Measurements from ENCODE around the gene VSX1. TPM values are rescaled to one million over a fixed set of nuclear protein-coding genes. Genes with fewer than 3 reads are reported as not detected.

VSX1 gene
- not detected for total RNA-seq

- no peak for ATAC-seq
- WGBS, 2 donors (ENCODE audit: low coverage in 1 of 2) = 6% methylated on average over 3 of the region's 67 CpGs; no CpG with 5 or more reads in 1 of the 2 donors
- Histone ChIP-seq H3K36me3 (no peaks in the 10 kb centered on the region), H3K4me3 (no peak within 1 kb of the TSS), H3K27me3 (peaks cover 95% of the 10 kb centered on the region), H3K4me1 (peaks cover 0 to 53% (median 17%) of the 10 kb centered on the region in 3 donors), H3K27ac (no peak within 1 kb of the TSS), H3K9me3 (no peaks in the 10 kb centered on the region)
- no peak for TF ChIP-seq EP300 (IDR thresholded peaks at IDR 0.05)
- no peak for TF ChIP-seq POLR2AphosphoS5 (IDR thresholded peaks at IDR 0.05)
- TF ChIP-seq CTCF (IDR thresholded peaks at IDR 0.05) = no peak
- no peak for TF ChIP-seq POLR2A (IDR thresholded peaks at IDR 0.05)
These were observed at the start of gene VSX1 for GRCh38 chr20:25081730-25082497. TSS of gene VSX1 (minus strand) at chr20:25082141. CDS start at chr20:25082096, 45 bp downstream.

DNA sequence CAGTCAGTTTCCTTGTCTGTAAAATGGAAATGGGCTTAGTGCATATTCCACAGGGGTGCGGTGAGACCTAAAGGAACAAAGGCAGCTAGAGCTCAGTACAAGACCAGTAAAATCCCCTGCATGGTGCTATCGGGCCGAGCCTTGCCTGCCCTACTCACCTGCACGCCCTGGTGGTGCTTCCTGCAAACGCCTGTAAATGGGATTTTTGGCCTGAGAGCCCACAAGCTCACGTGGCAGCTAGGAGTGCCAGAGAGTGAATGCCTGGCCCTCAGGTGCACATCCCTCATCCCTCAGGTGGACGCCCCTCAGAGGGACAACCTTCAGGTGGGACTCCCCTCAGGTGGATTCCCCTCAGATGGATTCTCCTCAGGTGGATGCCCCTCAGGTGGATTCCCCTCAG, 48.0 kb upstream of the VSX1 start:
- Histone ChIP-seq H3K4me3 (no peak overlapping the region), H3K4me1 (no peaks in the 10 kb centered on the region), H3K27me3 (no peaks in the 10 kb centered on the region), H3K9me3 (peaks cover 0 to 7% (median 0%) of the 10 kb centered on the region in 3 donors), H3K27ac (no peak overlapping the region), H3K36me3 (no peaks in the 10 kb centered on the region)
- ATAC-seq = no peak
- no peak for TF ChIP-seq POLR2A (IDR thresholded peaks at IDR 0.05)
- no peak for TF ChIP-seq CTCF (IDR thresholded peaks at IDR 0.05)
- TF ChIP-seq EP300 (IDR thresholded peaks at IDR 0.05) = no peak
- TF ChIP-seq POLR2AphosphoS5 (IDR thresholded peaks at IDR 0.05) = no peak
- WGBS, 2 donors (ENCODE audit: low coverage in 1 of 2) = no CpG with 5 or more reads among the region's 7 CpGs

GRCh38 chr20:25129428-25129827, 47.5 kb upstream of the VSX1 start:
- Histone ChIP-seq H3K27me3 (no peaks in the 10 kb centered on the region), H3K4me1 (no peaks in the 10 kb centered on the region), H3K4me3 (no peak overlapping the region), H3K36me3 (no peaks in the 10 kb centered on the region), H3K9me3 (peaks cover 0 to 7% (median 0%) of the 10 kb centered on the region in 3 donors), H3K27ac (no peak overlapping the region)
- TF ChIP-seq POLR2A (IDR thresholded peaks at IDR 0.05) = no peak
- no peak for TF ChIP-seq CTCF (IDR thresholded peaks at IDR 0.05)
- TF ChIP-seq EP300 (IDR thresholded peaks at IDR 0.05) = no peak
- TF ChIP-seq POLR2AphosphoS5 (IDR thresholded peaks at IDR 0.05) = no peak
- no peak for ATAC-seq
- 94% methylated on average over 3 of the region's 6 CpGs; no CpG with 5 or more reads in 1 of the 2 donors for WGBS, 2 donors (ENCODE audit: low coverage in 1 of 2)

DNA sequence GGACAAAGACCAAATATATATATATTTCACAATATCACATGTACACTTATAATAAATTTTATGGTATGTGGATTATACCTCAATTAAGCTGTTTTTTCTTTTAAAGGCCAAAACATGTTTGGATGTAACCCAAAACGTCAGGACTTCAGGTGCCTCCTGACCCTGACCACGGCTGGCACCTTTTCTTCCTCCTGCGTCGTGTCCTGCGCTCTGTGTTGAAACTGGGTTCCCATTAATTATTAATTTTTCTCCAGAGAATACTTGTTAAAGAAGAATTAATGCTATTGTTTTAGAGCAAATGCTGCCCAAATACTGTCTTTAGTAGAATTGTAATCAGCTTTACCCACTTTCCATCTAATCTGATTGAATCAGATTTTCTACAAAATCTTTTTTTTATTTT, 46.7 kb upstream of the VSX1 start:
- Histone ChIP-seq H3K9me3 (peaks cover 0 to 7% (median 0%) of the 10 kb centered on the region in 3 donors), H3K27me3 (no peaks in the 10 kb centered on the region), H3K27ac (no peak overlapping the region), H3K4me3 (no peak overlapping the region), H3K4me1 (no peaks in the 10 kb centered on the region), H3K36me3 (no peaks in the 10 kb centered on the region)
- ATAC-seq = no peak
- no peak for TF ChIP-seq POLR2AphosphoS5 (IDR thresholded peaks at IDR 0.05)
- TF ChIP-seq EP300 (IDR thresholded peaks at IDR 0.05) = no peak
- TF ChIP-seq POLR2A (IDR thresholded peaks at IDR 0.05) = no peak
- TF ChIP-seq CTCF (IDR thresholded peaks at IDR 0.05) = no peak
- 74 to 85% methylated on average over 5 of the region's 5 CpGs for WGBS, 2 donors (ENCODE audit: low coverage in 1 of 2)

Data from gastroesophageal sphincter (tissue), 4 donors.